GM19238 (cell line): ENCODE measurements around the gene EQTN.
"Not testable (repeated sequence)": the region's sequence is repeated elsewhere in the genome, so short reads cannot be mapped to it uniquely, and the experiment has no call there.

ENCODE experiments used
- DNase-seq: peaks from one replicate; pipeline ENCODE4 v3.0.0; 2011; ENCODE audit warnings: low spot score; ENCODE audit not compliant: insufficient read length

The EQTN gene

GRCh38 chr9:27293996-27294395 is 3.0 kb downstream of the EQTN start:
- DNase-seq = no peak

- DNase-seq = no peak
These were observed 4.1 kb downstream of the EQTN start for GRCh38 chr9:27292659-27293405.

- no peak for DNase-seq
These were observed 5.7 kb downstream of the EQTN start for GRCh38 chr9:27291292-27291691.

- no peak for DNase-seq
These were observed 14.7 kb downstream of the EQTN start for GRCh38 chr9:27282269-27282668.

GRCh38 chr9:27280860-27281259 is 16.1 kb downstream of the EQTN start:
- no peak for DNase-seq

- DNase-seq = no peak
These were observed 16.7 kb downstream of the EQTN start for GRCh38 chr9:27280249-27280648.

- DNase-seq = no peak
These were observed 17.3 kb downstream of the EQTN start for GRCh38 chr9:27279611-27280010.

- no peak for DNase-seq
These were observed 18.6 kb downstream of the EQTN start for GRCh38 chr9:27278374-27278773.

GRCh38 chr9:27276193-27277030 is 20.5 kb downstream of the EQTN start:
- peak; percentile 16 for DNase-seq

- no peak for DNase-seq
These were observed 23.8 kb downstream of the EQTN start for GRCh38 chr9:27273186-27273585.

- DNase-seq = no peak
These were observed 24.8 kb downstream of the EQTN start for GRCh38 chr9:27272103-27272502.

- DNase-seq = no peak
These were observed 35.3 kb downstream of the EQTN start for GRCh38 chr9:27261517-27262211.

GRCh38 chr9:27260789-27261516 is 36.0 kb downstream of the EQTN start:
- no peak for DNase-seq

GRCh38 chr9:27258662-27259061 is 38.3 kb downstream of the EQTN start:
- no peak for DNase-seq

- no peak for DNase-seq
These were observed 48.2 kb downstream of the EQTN start for GRCh38 chr9:27248702-27249101.

GRCh38 chr9:27247756-27248155 is 49.2 kb downstream of the EQTN start:
- peak; percentile 7 for DNase-seq

GRCh38 chr9:27239648-27240047 is 57.3 kb downstream of the EQTN start:
- DNase-seq = not testable (repeated sequence)
